ENCODE data around the gene METRNL. TPM values are rescaled to one million over a fixed set of nuclear protein-coding genes. Genes with fewer than 3 reads are reported as not detected.

Gene METRNL
- total RNA-seq, 1 experiment from 2014 or later = 58.7 TPM

DNA sequence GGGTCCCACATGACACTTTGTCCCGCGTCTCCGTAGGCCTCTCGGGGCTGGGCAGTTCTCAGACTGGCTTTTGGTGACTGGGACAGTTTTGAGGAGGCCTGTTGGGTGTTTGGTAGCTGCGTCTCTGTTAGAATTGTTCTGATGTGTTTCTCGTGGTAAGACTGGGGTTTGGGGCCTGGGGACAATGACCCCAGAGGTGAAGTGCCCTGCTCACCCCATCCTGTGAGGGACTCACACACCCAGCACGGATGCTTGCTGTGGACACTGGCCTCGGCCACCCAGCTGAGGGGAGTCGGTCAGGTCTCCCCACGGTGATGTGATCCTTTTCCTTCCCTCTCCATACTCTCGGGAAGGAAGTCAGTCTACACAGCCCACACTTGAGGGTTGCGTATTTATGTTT, 50.3 kb downstream of the METRNL start:
- POLR2A ChIA-PET = no interaction called here
- H3K79me2 ChIP-seq (ENCODE audit: insufficient read depth, low read length) = no peaks in the 10 kb centered on the region
- H3K4me2 ChIP-seq (ENCODE audit: low read length) = no peak overlapping the region
- no peak overlapping the region for H3K27ac ChIP-seq (ENCODE audit: low read depth, low read length)
- ATAC-seq = no peak
- RAD21 ChIA-PET (ENCODE audit: low non-redundant PET in 1 of 2, low total read pairs in 2 of 2, uncharacterized antibody in 2 of 2, unreplicated experiment in 2 of 2) = no interaction called here
- intact Hi-C loops (cut with micrococcal nuclease) = no loop called here
- H3K27me3 ChIP-seq (ENCODE audit: insufficient read depth, low read length) = peaks cover 14% of the 10 kb centered on the region
- H3K4me1 ChIP-seq (ENCODE audit: control insufficient read depth in 1 of 2, insufficient read depth in 2 of 2, low read length in 2 of 2) = peaks cover 0 to 9% of the 10 kb centered on the region in 2 experiments; a peak in 1 of 4 replicates
- CTCF ChIA-PET = no interaction called here
- TF ChIP-seq SP1 (IDR thresholded peaks at IDR 0.05; ENCODE audit: low read depth) (no peak), YY1 (IDR thresholded peaks at IDR 0.05; ENCODE audit: extremely low read depth, insufficient replicate concordance, low read depth, low read length) (no peak), EZH2 (IDR thresholded peaks at IDR 0.05) (no peak), ELF1 (IDR thresholded peaks at IDR 0.05; ENCODE audit: borderline replicate concordance, low read depth) (no peak), CEBPB (IDR thresholded peaks at IDR 0.05; ENCODE audit: low read depth) (no peak), JUND (IDR thresholded peaks at IDR 0.05) (no peak), ZFX (IDR thresholded peaks at IDR 0.05) (no peak), POLR2A (IDR thresholded peaks at IDR 0.05; ENCODE audit: borderline replicate concordance, extremely low read depth, insufficient read depth, insufficient read length) (no peak), EGR1 (IDR thresholded peaks at IDR 0.05; ENCODE audit: low read depth) (no peak), FOSL1 (IDR thresholded peaks at IDR 0.05; ENCODE audit: low read depth) (no peak), SRF (IDR thresholded peaks at IDR 0.05; ENCODE audit: low read depth) (no peak), CBX3 (IDR thresholded peaks at IDR 0.05; ENCODE audit: low read depth) (no peak), RAD21 (IDR thresholded peaks at IDR 0.05; ENCODE audit: low read depth) (no peak), SIN3A (IDR thresholded peaks at IDR 0.05; ENCODE audit: low read depth) (no peak), EZH2phosphoT487 (IDR thresholded peaks at IDR 0.05; ENCODE audit: borderline replicate concordance) (no peak)
- TF ChIP-seq, protein P1, sequence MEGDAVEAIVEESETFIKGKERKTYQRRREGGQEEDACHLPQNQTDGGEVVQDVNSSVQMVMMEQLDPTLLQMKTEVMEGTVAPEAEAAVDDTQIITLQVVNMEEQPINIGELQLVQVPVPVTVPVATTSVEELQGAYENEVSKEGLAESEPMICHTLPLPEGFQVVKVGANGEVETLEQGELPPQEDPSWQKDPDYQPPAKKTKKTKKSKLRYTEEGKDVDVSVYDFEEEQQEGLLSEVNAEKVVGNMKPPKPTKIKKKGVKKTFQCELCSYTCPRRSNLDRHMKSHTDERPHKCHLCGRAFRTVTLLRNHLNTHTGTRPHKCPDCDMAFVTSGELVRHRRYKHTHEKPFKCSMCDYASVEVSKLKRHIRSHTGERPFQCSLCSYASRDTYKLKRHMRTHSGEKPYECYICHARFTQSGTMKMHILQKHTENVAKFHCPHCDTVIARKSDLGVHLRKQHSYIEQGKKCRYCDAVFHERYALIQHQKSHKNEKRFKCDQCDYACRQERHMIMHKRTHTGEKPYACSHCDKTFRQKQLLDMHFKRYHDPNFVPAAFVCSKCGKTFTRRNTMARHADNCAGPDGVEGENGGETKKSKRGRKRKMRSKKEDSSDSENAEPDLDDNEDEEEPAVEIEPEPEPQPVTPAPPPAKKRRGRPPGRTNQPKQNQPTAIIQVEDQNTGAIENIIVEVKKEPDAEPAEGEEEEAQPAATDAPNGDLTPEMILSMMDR (IDR thresholded peaks at IDR 0.05 in 2 of 3, conservative IDR thresholded peaks at IDR 0.05 in 1 of 3; ENCODE audit: borderline replicate concordance in 1 of 3, insufficient read depth in 1 of 3, low read depth in 2 of 3, low read length in 2 of 3) = no peak
- TF ChIP-seq, protein P2, sequence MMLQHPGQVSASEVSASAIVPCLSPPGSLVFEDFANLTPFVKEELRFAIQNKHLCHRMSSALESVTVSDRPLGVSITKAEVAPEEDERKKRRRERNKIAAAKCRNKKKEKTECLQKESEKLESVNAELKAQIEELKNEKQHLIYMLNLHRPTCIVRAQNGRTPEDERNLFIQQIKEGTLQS (IDR thresholded peaks at IDR 0.05) = no peak
- TF ChIP-seq, protein P3, sequence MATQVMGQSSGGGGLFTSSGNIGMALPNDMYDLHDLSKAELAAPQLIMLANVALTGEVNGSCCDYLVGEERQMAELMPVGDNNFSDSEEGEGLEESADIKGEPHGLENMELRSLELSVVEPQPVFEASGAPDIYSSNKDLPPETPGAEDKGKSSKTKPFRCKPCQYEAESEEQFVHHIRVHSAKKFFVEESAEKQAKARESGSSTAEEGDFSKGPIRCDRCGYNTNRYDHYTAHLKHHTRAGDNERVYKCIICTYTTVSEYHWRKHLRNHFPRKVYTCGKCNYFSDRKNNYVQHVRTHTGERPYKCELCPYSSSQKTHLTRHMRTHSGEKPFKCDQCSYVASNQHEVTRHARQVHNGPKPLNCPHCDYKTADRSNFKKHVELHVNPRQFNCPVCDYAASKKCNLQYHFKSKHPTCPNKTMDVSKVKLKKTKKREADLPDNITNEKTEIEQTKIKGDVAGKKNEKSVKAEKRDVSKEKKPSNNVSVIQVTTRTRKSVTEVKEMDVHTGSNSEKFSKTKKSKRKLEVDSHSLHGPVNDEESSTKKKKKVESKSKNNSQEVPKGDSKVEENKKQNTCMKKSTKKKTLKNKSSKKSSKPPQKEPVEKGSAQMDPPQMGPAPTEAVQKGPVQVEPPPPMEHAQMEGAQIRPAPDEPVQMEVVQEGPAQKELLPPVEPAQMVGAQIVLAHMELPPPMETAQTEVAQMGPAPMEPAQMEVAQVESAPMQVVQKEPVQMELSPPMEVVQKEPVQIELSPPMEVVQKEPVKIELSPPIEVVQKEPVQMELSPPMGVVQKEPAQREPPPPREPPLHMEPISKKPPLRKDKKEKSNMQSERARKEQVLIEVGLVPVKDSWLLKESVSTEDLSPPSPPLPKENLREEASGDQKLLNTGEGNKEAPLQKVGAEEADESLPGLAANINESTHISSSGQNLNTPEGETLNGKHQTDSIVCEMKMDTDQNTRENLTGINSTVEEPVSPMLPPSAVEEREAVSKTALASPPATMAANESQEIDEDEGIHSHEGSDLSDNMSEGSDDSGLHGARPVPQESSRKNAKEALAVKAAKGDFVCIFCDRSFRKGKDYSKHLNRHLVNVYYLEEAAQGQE (IDR thresholded peaks at IDR 0.05; ENCODE audit: low read depth) = no peak
- TF ChIP-seq, protein P4, sequence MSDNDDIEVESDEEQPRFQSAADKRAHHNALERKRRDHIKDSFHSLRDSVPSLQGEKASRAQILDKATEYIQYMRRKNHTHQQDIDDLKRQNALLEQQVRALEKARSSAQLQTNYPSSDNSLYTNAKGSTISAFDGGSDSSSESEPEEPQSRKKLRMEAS (IDR thresholded peaks at IDR 0.05) = no peak
- no peak overlapping the region for H3K4me3 ChIP-seq (replicated peaks in 1 of 2; ENCODE audit: low read depth in 1 of 2, low read length in 2 of 2)
- no peaks in the 10 kb centered on the region for H3K36me3 ChIP-seq (ENCODE audit: control insufficient read depth in 1 of 2, insufficient read depth in 2 of 2, low read length in 2 of 2)
- no peak for DNase-seq (ENCODE audit: low read depth, low spot score)
- H4K20me1 ChIP-seq (ENCODE audit: insufficient read depth) = no peaks in the 10 kb centered on the region
- H3K9ac ChIP-seq (ENCODE audit: low read length) = no peak overlapping the region
- H3K9me2 ChIP-seq (ENCODE audit: insufficient read depth) = no peaks in the 10 kb centered on the region
- no peak overlapping the region for H2AFZ ChIP-seq (ENCODE audit: low read depth, low read length, poor library complexity, severe bottlenecking)
- H3K9me3 ChIP-seq (ENCODE audit: control insufficient read depth in 1 of 2, insufficient read depth in 1 of 2, low read depth in 1 of 2, low read length in 2 of 2) = no peaks in the 10 kb centered on the region
- no TSS peak for BruUV-seq (replicated peaks)
